ENCODE measurements around the gene RASGRF1.

DNA sequence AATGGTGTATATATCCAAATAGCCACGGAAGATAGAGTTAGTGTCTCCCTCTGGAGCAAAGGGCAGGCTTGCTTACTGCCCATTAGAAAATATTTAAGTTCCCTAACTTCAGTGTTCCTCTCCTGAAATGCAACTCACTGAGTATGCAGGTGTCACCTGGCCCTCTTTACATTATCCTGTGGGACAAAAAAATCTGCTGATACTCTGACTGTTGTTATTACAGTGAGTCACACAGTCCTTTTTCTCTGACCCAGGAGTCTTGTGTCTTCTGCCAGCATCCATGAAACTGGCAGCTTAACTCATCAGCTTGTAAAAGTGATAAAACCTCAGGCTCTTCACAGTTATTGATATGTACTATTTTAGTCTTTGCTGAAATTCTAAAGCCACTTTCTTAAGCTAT lies 42.2 kb upstream of the RASGRF1 start:
- no peak for TF ChIP-seq POLR2A (IDR thresholded peaks at IDR 0.05)
- TF ChIP-seq, protein P1, sequence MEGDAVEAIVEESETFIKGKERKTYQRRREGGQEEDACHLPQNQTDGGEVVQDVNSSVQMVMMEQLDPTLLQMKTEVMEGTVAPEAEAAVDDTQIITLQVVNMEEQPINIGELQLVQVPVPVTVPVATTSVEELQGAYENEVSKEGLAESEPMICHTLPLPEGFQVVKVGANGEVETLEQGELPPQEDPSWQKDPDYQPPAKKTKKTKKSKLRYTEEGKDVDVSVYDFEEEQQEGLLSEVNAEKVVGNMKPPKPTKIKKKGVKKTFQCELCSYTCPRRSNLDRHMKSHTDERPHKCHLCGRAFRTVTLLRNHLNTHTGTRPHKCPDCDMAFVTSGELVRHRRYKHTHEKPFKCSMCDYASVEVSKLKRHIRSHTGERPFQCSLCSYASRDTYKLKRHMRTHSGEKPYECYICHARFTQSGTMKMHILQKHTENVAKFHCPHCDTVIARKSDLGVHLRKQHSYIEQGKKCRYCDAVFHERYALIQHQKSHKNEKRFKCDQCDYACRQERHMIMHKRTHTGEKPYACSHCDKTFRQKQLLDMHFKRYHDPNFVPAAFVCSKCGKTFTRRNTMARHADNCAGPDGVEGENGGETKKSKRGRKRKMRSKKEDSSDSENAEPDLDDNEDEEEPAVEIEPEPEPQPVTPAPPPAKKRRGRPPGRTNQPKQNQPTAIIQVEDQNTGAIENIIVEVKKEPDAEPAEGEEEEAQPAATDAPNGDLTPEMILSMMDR (IDR thresholded peaks at IDR 0.05 in 4 of 5, conservative IDR thresholded peaks at IDR 0.05 in 1 of 5), result no peak
